ENCODE data around the gene GPR132. TPM values are rescaled to one million over a fixed set of nuclear protein-coding genes. Genes with fewer than 3 reads are reported as not detected.

Gene GPR132
- total and polyA plus RNA-seq, 9 of the 15 experiments (the other 6 are each of a cell fraction or from before 2014, with no cell fraction given) = 0.01 to 1.1 (median 0.25) TPM; not detected in 1

- TF ChIP-seq VEZF1 (CRISPR knock-in tag; IDR thresholded peaks at IDR 0.05) (peak; percentile 63), MCM2 (IDR thresholded peaks at IDR 0.05; ENCODE audit: low read depth) (no peak), JUND (IDR thresholded peaks at IDR 0.05; ENCODE audit: borderline replicate concordance, low read depth, low read length) (peak; percentile 49; the same call in 1 of the 2 replicates), JUND (tag; IDR thresholded peaks at IDR 0.05; ENCODE audit: borderline replicate concordance, low read depth, low read length) (no peak), GABPB1 (CRISPR knock-in tag; IDR thresholded peaks at IDR 0.05) (peak; percentile 78), SMARCA5 (IDR thresholded peaks at IDR 0.05) (no peak), CREBBP (IDR thresholded peaks at IDR 0.05; ENCODE audit: low read depth, low read length) (no peak), ARID2 (IDR thresholded peaks at IDR 0.05) (peak; percentile 89), RBM39 (optimal IDR thresholded peaks at IDR 0.05; ENCODE audit: low read depth, low read length) (no peak), PCBP1 (IDR thresholded peaks at IDR 0.05; ENCODE audit: low read depth, low read length, poor library complexity, severe bottlenecking) (no peak), RHOXF2B (CRISPR knock-in tag; conservative IDR thresholded peaks at IDR 0.05) (no peak), FOXP1 (CRISPR knock-in tag; IDR thresholded peaks at IDR 0.05) (no peak), SNAPC5 (CRISPR knock-in tag; IDR thresholded peaks at IDR 0.05) (no peak), CTCFL (IDR thresholded peaks at IDR 0.05; ENCODE audit: borderline replicate concordance, insufficient read depth, low read depth, low read length, poor library complexity, severe bottlenecking) (peak; percentile 75), ESRRB (CRISPR knock-in tag; IDR thresholded peaks at IDR 0.05; ENCODE audit: borderline replicate concordance) (no peak), ELF4 (CRISPR knock-in tag; IDR thresholded peaks at IDR 0.05) (no peak), ARNT (IDR thresholded peaks at IDR 0.05) (no peak), ZNF146 (CRISPR knock-in tag; IDR thresholded peaks at IDR 0.05; ENCODE audit: unreplicated experiment) (no peak)
- TF ChIP-seq, protein P1, sequence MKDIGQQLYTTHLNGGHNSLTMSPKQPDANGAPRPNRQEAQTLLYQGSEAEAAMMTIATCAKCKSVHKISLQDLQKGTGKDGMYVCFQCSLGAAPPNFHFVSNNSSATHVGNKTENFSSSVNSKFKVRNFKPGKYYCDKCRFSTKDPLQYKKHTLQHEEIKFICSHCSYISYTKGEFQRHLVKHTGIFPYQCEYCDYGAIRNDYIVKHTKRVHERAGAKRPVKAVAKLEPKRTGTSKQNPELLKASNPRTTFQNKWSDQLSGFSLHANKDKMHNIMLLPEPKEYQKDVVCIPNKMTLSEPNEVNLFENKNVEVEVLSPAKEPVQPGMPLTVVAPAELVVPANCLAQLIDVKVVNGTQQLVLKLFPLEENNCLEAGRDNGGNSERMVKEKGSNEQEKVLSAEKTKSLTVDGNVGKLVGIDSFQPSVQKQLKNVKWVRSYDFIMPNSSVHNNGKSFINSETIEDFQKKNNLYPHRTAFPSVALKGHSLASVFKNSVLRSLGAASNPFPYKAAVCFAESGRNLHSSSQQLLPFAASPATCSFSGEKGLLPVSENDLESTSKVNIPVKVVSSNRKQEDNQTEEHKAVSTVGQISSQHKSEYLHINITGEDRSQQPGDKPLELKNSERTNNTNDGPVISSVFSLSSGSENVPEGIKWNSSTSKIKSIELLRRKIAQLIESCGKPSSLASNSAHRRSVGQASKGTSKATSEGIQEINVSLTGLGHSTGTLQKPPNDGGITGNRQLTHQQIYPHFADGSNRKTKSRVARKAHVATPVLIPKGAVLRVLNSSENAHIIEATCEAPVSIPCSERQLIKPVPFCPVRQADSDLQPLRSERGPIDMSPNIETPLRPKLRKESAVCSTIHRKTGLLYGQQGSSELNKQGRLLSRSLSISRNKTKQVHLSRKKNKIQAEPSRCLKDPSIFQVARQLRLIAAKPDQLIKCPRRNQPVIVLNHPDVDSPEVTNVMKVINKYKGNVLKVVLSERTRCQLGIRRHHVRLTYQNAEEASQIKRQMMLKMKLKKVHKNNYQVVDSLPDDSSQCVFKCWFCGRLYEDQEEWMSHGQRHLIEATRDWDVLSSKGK (CRISPR knock-in tag; IDR thresholded peaks at IDR 0.05) = no peak
- TF ChIP-seq, protein P2, sequence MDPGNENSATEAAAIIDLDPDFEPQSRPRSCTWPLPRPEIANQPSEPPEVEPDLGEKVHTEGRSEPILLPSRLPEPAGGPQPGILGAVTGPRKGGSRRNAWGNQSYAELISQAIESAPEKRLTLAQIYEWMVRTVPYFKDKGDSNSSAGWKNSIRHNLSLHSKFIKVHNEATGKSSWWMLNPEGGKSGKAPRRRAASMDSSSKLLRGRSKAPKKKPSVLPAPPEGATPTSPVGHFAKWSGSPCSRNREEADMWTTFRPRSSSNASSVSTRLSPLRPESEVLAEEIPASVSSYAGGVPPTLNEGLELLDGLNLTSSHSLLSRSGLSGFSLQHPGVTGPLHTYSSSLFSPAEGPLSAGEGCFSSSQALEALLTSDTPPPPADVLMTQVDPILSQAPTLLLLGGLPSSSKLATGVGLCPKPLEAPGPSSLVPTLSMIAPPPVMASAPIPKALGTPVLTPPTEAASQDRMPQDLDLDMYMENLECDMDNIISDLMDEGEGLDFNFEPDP (CRISPR knock-in tag; IDR thresholded peaks at IDR 0.05) = no peak
Observed at GRCh38 chr14:105045710-105046326, 19.4 kb downstream of the GPR132 start (continued).

All from K562 (cell line).